Measurements from ENCODE around the gene SLC27A2. TPM values are rescaled to one million over a fixed set of nuclear protein-coding genes. Genes with fewer than 3 reads are reported as not detected.

The SLC27A2 gene
- total and polyA plus RNA-seq, 2 donors (not counting 1 experiment from before 2014, with no cell fraction given), result 0.49 to 0.66 TPM

GRCh38 chr15:50135031-50135551, 46.9 kb upstream of the SLC27A2 start:
- Histone ChIP-seq H3K9me3 (ENCODE audit: control insufficient read depth, insufficient read depth, low read depth, low read length) (no peaks in the 10 kb centered on the region), H3K4me1 (ENCODE audit: control insufficient read depth, extremely low read depth, insufficient read depth, low read length) (peaks cover 13% of the 10 kb centered on the region), H4K20me1 (ENCODE audit: control insufficient read depth, extremely low read depth, insufficient read depth, low read length) (no peaks in the 10 kb centered on the region), H3K4me3 (replicated peaks in 1 of 4; ENCODE audit: control extremely low read depth in 1 of 4, insufficient read depth in 1 of 4, low read depth in 3 of 4, low read length in 4 of 4) (no peak overlapping the region), H3K4me2 (ENCODE audit: extremely low read depth, insufficient read depth, low read length) (no peak overlapping the region), H3K79me2 (ENCODE audit: control insufficient read depth, insufficient read depth, low read length) (no peaks in the 10 kb centered on the region), H3K27me3 (ENCODE audit: control insufficient read depth, insufficient read depth, low read length) (no peaks in the 10 kb centered on the region), H3K36me3 (ENCODE audit: control insufficient read depth, insufficient read depth, low read length) (no peaks in the 10 kb centered on the region), H3K9ac (ENCODE audit: insufficient read depth, low read length) (no peak overlapping the region), H3K27ac (ENCODE audit: insufficient read depth, low read length) (peak overlapping the region; percentile 87), H2AFZ (ENCODE audit: low read length) (no peak overlapping the region)
- DNase-seq (ENCODE audit: low read depth in 2 of 2), result peak; percentile 62 to 66
- TF ChIP-seq EZH2 (IDR thresholded peaks at IDR 0.05; ENCODE audit: low read length, missing control alignments) (no peak), CTCF (conservative IDR thresholded peaks at IDR 0.05 in 1 of 2, IDR thresholded peaks at IDR 0.05 in 1 of 2; ENCODE audit: low read depth in 1 of 2, low read length in 2 of 2) (no peak)

- Histone ChIP-seq H4K20me1 (ENCODE audit: control insufficient read depth, extremely low read depth, insufficient read depth, low read length) (no peaks in the 10 kb centered on the region), H3K9me3 (ENCODE audit: control insufficient read depth, insufficient read depth, low read depth, low read length) (no peaks in the 10 kb centered on the region), H3K4me2 (ENCODE audit: extremely low read depth, insufficient read depth, low read length) (peak overlapping the region; percentile 21), H3K79me2 (ENCODE audit: control insufficient read depth, insufficient read depth, low read length) (no peaks in the 10 kb centered on the region), H3K27me3 (ENCODE audit: control insufficient read depth, insufficient read depth, low read length) (no peaks in the 10 kb centered on the region), H3K36me3 (ENCODE audit: control insufficient read depth, insufficient read depth, low read length) (no peaks in the 10 kb centered on the region), H3K4me3 (replicated peaks in 1 of 4; ENCODE audit: control extremely low read depth in 1 of 4, insufficient read depth in 1 of 4, low read depth in 3 of 4, low read length in 4 of 4) (no peak overlapping the region), H2AFZ (ENCODE audit: low read length) (no peak overlapping the region), H3K27ac (ENCODE audit: insufficient read depth, low read length) (peak overlapping the region; percentile 87), H3K9ac (ENCODE audit: insufficient read depth, low read length) (peak overlapping the region; percentile 5), H3K4me1 (ENCODE audit: control insufficient read depth, extremely low read depth, insufficient read depth, low read length) (peaks cover 13% of the 10 kb centered on the region)
- DNase-seq (ENCODE audit: low read depth in 2 of 2), result peak; percentile 99
- TF ChIP-seq EZH2 (IDR thresholded peaks at IDR 0.05; ENCODE audit: low read length, missing control alignments) (no peak), CTCF (conservative IDR thresholded peaks at IDR 0.05 in 1 of 2, IDR thresholded peaks at IDR 0.05 in 1 of 2; ENCODE audit: low read depth in 1 of 2, low read length in 2 of 2) (no peak)
Measured at GRCh38 chr15:50137330-50137761, 44.6 kb upstream of the SLC27A2 start.

- H3K27me3 ChIP-seq (ENCODE audit: control insufficient read depth, insufficient read depth, low read length), result no peaks in the 10 kb centered on the region
- TF ChIP-seq EZH2 (IDR thresholded peaks at IDR 0.05; ENCODE audit: low read length, missing control alignments), result no peak
- TF ChIP-seq CTCF (conservative IDR thresholded peaks at IDR 0.05 in 1 of 2, IDR thresholded peaks at IDR 0.05 in 1 of 2; ENCODE audit: low read depth in 1 of 2, low read length in 2 of 2), result peak in 1 of 2 donors; percentile 17
- no peaks in the 10 kb centered on the region for H3K36me3 ChIP-seq (ENCODE audit: control insufficient read depth, insufficient read depth, low read length)
- H3K9me3 ChIP-seq (ENCODE audit: control insufficient read depth, insufficient read depth, low read depth, low read length), result no peaks in the 10 kb centered on the region
- no peak overlapping the region for H3K4me3 ChIP-seq (replicated peaks in 1 of 4; ENCODE audit: control extremely low read depth in 1 of 4, insufficient read depth in 1 of 4, low read depth in 3 of 4, low read length in 4 of 4)
- H3K27ac ChIP-seq (ENCODE audit: insufficient read depth, low read length), result peak overlapping the region; percentile 87
- H4K20me1 ChIP-seq (ENCODE audit: control insufficient read depth, extremely low read depth, insufficient read depth, low read length), result no peaks in the 10 kb centered on the region
- peak overlapping the region; percentile 7 for H3K4me2 ChIP-seq (ENCODE audit: extremely low read depth, insufficient read depth, low read length)
- H3K79me2 ChIP-seq (ENCODE audit: control insufficient read depth, insufficient read depth, low read length), result no peaks in the 10 kb centered on the region
- DNase-seq (ENCODE audit: low read depth in 2 of 2), result no peak
- H2AFZ ChIP-seq (ENCODE audit: low read length), result no peak overlapping the region
- peak overlapping the region; percentile 5 for H3K9ac ChIP-seq (ENCODE audit: insufficient read depth, low read length)
- peaks cover 13% of the 10 kb centered on the region for H3K4me1 ChIP-seq (ENCODE audit: control insufficient read depth, extremely low read depth, insufficient read depth, low read length)
Measured at GRCh38 chr15:50137893-50138292, 44.1 kb upstream of the SLC27A2 start.
